GM21367 (cell line): Measurements from ENCODE around the gene NOS1AP.
"Not testable (repeated sequence)": the region's sequence is repeated elsewhere in the genome, so short reads cannot be mapped to it uniquely, and the experiment has no call there.

Source experiments
- ATAC-seq: cut with Tn5 transposase; IDR thresholded peaks from one replicate; pipeline ENCODE4 v1.9.1; 2021; ENCODE audit not compliant: unreplicated experiment

NOS1AP gene

GRCh38 chr1:162396201-162396906 lies 326.9 kb downstream of the NOS1AP start:
- ATAC-seq, result no peak

DNA sequence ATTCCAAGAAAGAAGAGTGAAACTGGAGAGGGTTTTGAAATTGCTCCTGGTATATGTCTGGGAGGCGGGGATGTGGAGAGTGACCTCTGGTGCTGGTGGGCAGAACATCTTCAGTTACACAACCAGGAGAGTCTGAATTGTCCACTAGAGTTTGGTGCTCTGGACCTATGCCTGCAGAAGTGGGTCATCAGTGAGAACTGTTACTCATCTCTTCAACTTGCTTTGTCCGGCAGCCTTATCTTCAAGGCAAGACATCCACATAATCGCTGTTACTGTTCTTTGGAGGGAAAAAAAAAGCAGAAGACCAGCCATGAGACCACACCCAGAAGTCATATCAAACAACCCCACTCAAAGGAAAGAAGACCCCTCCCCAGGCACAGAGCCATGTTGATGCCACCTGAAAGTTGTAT lies 327.6 kb downstream of the NOS1AP start:
- ATAC-seq, result no peak

- ATAC-seq, result no peak
Measured at GRCh38 chr1:162397943-162398560, 328.6 kb downstream of the NOS1AP start.

GRCh38 chr1:162398999-162399580 lies 329.6 kb downstream of the NOS1AP start:
- no peak for ATAC-seq

DNA sequence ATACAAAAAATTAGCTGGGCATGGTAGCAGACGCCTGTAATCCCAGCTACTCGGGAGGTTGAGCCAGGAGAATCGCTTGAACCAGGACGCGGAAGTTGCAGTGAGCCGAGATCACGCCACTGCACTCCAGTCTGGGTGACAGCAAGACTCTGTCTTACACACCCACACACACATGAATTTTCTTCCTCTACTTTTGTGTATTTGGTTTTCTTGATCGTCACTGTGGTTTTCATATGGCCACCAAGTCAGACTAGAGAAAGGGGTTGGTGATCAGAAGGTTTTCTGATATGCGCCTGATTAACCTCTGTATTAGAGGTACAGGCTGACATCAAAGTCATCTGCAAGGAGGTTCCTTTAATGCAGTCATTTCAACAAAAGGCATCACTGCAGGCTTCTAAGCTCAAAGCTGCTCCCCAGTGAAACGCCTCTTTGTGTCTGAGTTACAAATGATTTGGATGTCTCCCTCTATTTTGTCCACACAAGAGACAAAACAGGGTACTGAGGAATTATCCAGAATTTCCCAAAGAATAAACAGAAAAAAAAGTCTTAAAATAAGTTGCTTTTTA lies 331.4 kb downstream of the NOS1AP start:
- no peak for ATAC-seq

DNA sequence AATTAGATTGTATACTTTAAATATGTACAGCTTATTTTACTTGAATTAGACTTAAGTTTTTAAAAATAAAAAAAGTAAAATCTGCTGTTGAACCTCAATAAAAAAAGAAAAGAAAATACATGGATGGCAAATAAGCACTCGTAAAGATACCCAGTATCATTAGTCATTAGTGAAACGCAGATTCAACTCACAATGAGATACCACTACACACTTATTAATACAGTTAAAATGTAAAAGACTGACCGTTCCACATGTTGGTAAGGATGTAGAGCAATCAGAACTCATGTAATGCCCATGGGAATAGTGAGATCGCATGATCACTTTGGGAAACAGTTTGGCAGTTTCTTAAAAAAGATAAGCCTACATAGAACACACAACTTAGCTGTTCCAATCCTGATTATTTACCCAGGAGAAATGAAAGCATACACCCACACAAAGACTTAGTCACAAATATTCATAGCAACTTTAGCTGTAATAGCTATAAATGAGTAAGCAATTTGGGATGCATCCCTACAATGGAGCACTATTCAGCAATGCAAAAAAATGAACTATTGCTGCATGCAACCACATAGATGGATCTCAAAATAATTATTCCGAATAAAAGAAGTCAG lies 335.2 kb downstream of the NOS1AP start:
- no peak for ATAC-seq

GRCh38 chr1:162405800-162406199 lies 336.3 kb downstream of the NOS1AP start:
- ATAC-seq, result no peak

DNA sequence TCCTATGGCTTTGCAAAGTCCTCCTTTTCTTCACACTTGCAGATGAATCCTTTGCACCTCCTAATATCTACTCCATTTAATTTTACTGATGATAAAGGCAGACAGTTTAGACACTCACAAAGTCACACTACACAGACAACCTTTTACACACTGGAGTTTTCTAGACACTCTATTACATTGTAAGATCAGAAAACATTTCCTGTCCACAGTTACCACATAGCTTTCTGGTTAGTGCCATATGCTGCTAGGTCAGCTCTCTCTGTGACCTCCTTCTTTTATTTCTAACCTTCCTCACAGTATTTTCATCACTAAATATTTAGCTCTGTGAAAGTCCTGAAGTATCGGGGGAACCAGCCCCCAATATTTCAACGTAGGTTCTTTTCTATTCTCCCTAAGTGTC lies 337.3 kb downstream of the NOS1AP start:
- ATAC-seq, result no peak

GRCh38 chr1:162407539-162407938 lies 338.0 kb downstream of the NOS1AP start:
- no peak for ATAC-seq

DNA sequence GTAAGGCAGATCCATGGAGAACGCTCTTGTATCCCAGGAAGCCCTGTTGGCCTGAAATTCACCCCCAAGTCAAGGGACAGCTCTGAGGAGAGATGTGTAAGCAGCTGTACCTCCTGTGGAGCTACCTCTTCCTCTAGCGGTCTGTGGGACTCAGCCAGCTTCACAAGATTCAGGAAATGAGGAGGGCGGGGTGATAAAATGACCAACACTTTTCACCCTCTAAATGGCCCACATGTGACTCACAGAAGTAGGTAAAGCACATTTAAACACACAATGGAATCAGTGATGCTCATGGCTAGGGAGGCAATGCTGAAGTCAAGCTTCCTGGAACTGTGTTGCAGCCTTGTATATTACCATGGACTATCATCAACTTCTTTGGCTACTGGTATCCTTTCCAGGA lies 342.5 kb downstream of the NOS1AP start, which contains the start of gene SH2D1B:
Gene SH2D1B, minus strand, starts transcription at position 135 of the 400 bp plus-strand sequence. Its CDS starts 120 bp downstream, at position 15.
- ATAC-seq, result no peak

GRCh38 chr1:162416215-162416614 lies 346.7 kb downstream of the NOS1AP start:
- ATAC-seq, result no peak

GRCh38 chr1:162416909-162417308 lies 347.4 kb downstream of the NOS1AP start:
- no peak for ATAC-seq

GRCh38 chr1:162417650-162418049 lies 348.2 kb downstream of the NOS1AP start:
- ATAC-seq, result no peak

GRCh38 chr1:162418584-162418983 lies 349.1 kb downstream of the NOS1AP start:
- not testable (repeated sequence) for ATAC-seq

- ATAC-seq, result not testable (repeated sequence)
Measured at GRCh38 chr1:162419450-162419931, 350.0 kb downstream of the NOS1AP start.
